ENCODE measurements around the gene TSPAN12. TPM values are rescaled to one million over a fixed set of nuclear protein-coding genes. Genes with fewer than 3 reads are reported as not detected.

TSPAN12 gene
- total RNA-seq, 1 donor from 2014 or later: 13.0 TPM

DNA sequence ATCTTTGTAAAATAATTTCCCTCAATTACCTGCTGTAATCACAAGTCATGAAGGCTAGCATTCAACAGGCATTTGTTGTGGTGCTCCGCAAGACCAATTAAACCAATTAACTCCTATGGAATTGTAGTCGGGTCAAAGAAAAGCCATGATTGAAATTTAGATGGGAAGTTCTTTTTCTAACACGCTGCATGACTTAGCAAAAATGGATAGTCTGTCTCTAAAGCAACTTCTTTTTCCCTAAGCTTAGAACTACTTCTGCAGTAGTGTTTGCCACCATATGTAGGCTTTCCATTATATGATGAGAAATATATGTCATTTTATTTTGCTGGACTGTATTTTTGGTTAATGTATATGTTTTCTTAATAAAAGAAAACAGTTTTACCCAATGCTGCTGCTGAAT lies 119.1 kb downstream of the TSPAN12 start:
- no peak for FAIRE-seq

More for the DNA sequence above, 119.1 kb downstream of the TSPAN12 start:
- H3K27me3 ChIP-seq (ENCODE audit: insufficient read depth, low read length): no peaks in the 10 kb centered on the region
- Mint-ChIP-seq H3K4me3 (ENCODE audit: unreplicated experiment) (no peak overlapping the region), H3K4me1 (ENCODE audit: low read depth, unreplicated experiment) (peaks cover 3% of the 10 kb centered on the region), H3K27me3 (ENCODE audit: low read depth, unreplicated experiment) (no peaks in the 10 kb centered on the region), H3K27ac (ENCODE audit: unreplicated experiment) (no peak overlapping the region), H3K9me3 (ENCODE audit: unreplicated experiment) (no peaks in the 10 kb centered on the region), H3K36me3 (ENCODE audit: low read depth, unreplicated experiment) (no peaks in the 10 kb centered on the region)
- H3K4me1 ChIP-seq (ENCODE audit: insufficient read depth, low read length): no peaks in the 10 kb centered on the region
- no peak for DNase-seq (ENCODE audit: low read depth)
- H3K4me2 ChIP-seq (ENCODE audit: low read length): no peak overlapping the region
- no peaks in the 10 kb centered on the region for H4K20me1 ChIP-seq (ENCODE audit: insufficient read depth, low read length)
- TF ChIP-seq, protein P1, sequence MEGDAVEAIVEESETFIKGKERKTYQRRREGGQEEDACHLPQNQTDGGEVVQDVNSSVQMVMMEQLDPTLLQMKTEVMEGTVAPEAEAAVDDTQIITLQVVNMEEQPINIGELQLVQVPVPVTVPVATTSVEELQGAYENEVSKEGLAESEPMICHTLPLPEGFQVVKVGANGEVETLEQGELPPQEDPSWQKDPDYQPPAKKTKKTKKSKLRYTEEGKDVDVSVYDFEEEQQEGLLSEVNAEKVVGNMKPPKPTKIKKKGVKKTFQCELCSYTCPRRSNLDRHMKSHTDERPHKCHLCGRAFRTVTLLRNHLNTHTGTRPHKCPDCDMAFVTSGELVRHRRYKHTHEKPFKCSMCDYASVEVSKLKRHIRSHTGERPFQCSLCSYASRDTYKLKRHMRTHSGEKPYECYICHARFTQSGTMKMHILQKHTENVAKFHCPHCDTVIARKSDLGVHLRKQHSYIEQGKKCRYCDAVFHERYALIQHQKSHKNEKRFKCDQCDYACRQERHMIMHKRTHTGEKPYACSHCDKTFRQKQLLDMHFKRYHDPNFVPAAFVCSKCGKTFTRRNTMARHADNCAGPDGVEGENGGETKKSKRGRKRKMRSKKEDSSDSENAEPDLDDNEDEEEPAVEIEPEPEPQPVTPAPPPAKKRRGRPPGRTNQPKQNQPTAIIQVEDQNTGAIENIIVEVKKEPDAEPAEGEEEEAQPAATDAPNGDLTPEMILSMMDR (IDR thresholded peaks at IDR 0.05; ENCODE audit: insufficient read depth, low read depth, low read length): no peak
- no peak for TF ChIP-seq EZH2 (IDR thresholded peaks at IDR 0.05; ENCODE audit: insufficient read depth, low read length)
- H3K79me2 ChIP-seq (ENCODE audit: insufficient read depth, low read length): no peaks in the 10 kb centered on the region
- H2AFZ ChIP-seq (ENCODE audit: low read depth, low read length): no peak overlapping the region
- no peaks in the 10 kb centered on the region for H3K9me3 ChIP-seq (ENCODE audit: insufficient read depth, low read depth, low read length)
- H3K27ac ChIP-seq (ENCODE audit: low read depth, low read length): no peak overlapping the region
- H3K4me3 ChIP-seq (ENCODE audit: insufficient read depth, low read depth, low read length): no peak overlapping the region
- no peaks in the 10 kb centered on the region for H3K36me3 ChIP-seq (ENCODE audit: insufficient read depth, low read length)
- H3K9ac ChIP-seq (ENCODE audit: low read length): no peak overlapping the region

Other genes with a start within 250 kb of the TSPAN12 start
- 6.5 and 8.6 TPM in 2 replicates for gene ING3, start 92.6 kb upstream of the TSPAN12 start, total RNA-seq
- 6.0 and 6.1 TPM in 2 replicates for gene CPED1, start 130.6 kb upstream of the TSPAN12 start, total RNA-seq

Measured in astrocyte (in vitro differentiated cells and primary cell).